Eye (tissue), 1 donor: ENCODE measurements around the gene JAK2.
"Not testable (repeated sequence)": the region's sequence is repeated elsewhere in the genome, so short reads cannot be mapped to it uniquely, and the experiment has no call there.

Source experiments
- DNase-seq: peaks from one replicate; pipeline ENCODE4 v3.0.0-alpha.2; 2015

The JAK2 gene

GRCh38 chr9:4984621-4985385, at the start of gene JAK2:
JAK2 (plus strand) TSS chr9:4985272; CDS start chr9:5021988, 36,716 bp downstream.
- peak; percentile 95 for DNase-seq

- no peak for DNase-seq
These were observed 48.8 kb upstream of the JAK2 start for GRCh38 chr9:4936277-4936676.

- no peak for DNase-seq
These were observed 48.2 kb upstream of the JAK2 start for GRCh38 chr9:4936823-4937222.

- no peak for DNase-seq
These were observed 47.6 kb upstream of the JAK2 start for GRCh38 chr9:4937446-4937845.

- DNase-seq, result no peak
These were observed 46.6 kb upstream of the JAK2 start for GRCh38 chr9:4938496-4938895.

- no peak for DNase-seq
These were observed 45.9 kb upstream of the JAK2 start for GRCh38 chr9:4939118-4939561.

- DNase-seq, result not testable (repeated sequence)
These were observed 42.9 kb upstream of the JAK2 start for GRCh38 chr9:4942042-4942691.

GRCh38 chr9:4943346-4943745, 41.7 kb upstream of the JAK2 start:
- no peak for DNase-seq

GRCh38 chr9:4944431-4945211, 40.5 kb upstream of the JAK2 start:
- not testable (repeated sequence) for DNase-seq

- no peak for DNase-seq
These were observed 38.1 kb upstream of the JAK2 start for GRCh38 chr9:4946937-4947336.

GRCh38 chr9:4955836-4956235, 29.2 kb upstream of the JAK2 start:
- DNase-seq, result no peak

- DNase-seq, result no peak
These were observed 26.0 kb upstream of the JAK2 start for GRCh38 chr9:4959031-4959430.

- no peak for DNase-seq
These were observed 23.0 kb upstream of the JAK2 start for GRCh38 chr9:4962085-4962484.

GRCh38 chr9:4964540-4964939, 20.5 kb upstream of the JAK2 start:
- no peak for DNase-seq

- DNase-seq, result no peak
These were observed 19.8 kb upstream of the JAK2 start for GRCh38 chr9:4965174-4965821.

GRCh38 chr9:4967523-4967922, 17.5 kb upstream of the JAK2 start:
- DNase-seq, result no peak

GRCh38 chr9:4969130-4969529, 15.9 kb upstream of the JAK2 start:
- no peak for DNase-seq

GRCh38 chr9:4970970-4971641, 14.0 kb upstream of the JAK2 start:
- DNase-seq, result no peak

- DNase-seq, result no peak
These were observed 11.8 kb upstream of the JAK2 start for GRCh38 chr9:4973246-4973645.

GRCh38 chr9:4973902-4974301, 11.2 kb upstream of the JAK2 start:
- DNase-seq, result no peak

GRCh38 chr9:4979239-4979638, 5.8 kb upstream of the JAK2 start:
- peak; percentile 28 for DNase-seq

GRCh38 chr9:4980086-4980727, 4.9 kb upstream of the JAK2 start:
- no peak for DNase-seq
